GM23338 (cell line): ENCODE data around the gene MRM2. TPM values are rescaled to one million over a fixed set of nuclear protein-coding genes. Genes with fewer than 3 reads are reported as not detected.

Experiments used
- ATAC-seq: fragments of 200-7000 bp; cut with Tn5 transposase; 3 replicates; pipeline ENCODE4 v1.9.1; 2020
- DNase-seq: peaks from one replicate; pipeline ENCODE4 v3.0.0-alpha.2; 2015; ENCODE audit warnings: low spot score
- H2AFZ ChIP-seq: fragments of 200-600 bp; sonication (generic); 2 replicates; pipeline ENCODE4 v1.8.0; 2016; ENCODE audit warnings: antibody characterized with exemption, mild to moderate bottlenecking, moderate library complexity
- H3F3A ChIP-seq: fragments of 200-600 bp; sonication (generic); replicated peaks from 2 replicates; pipeline ENCODE4 v1.8.0; 2017; ENCODE audit warnings: antibody characterized with exemption, mixed run types, low read depth
- H3K27ac ChIP-seq: fragments of 200-600 bp; sonication (generic); 2 replicates; pipeline ENCODE4 v1.6.1; 2016; ENCODE audit warnings: low read depth
- H3K27me3 ChIP-seq: fragments of 200-600 bp; sonication (generic); 2 replicates; pipeline ENCODE4 v1.8.0; 2016; ENCODE audit warnings: mild to moderate bottlenecking, mixed run types, moderate library complexity; ENCODE audit not compliant: insufficient read depth
- H3K36me3 ChIP-seq: fragments of 200-600 bp; sonication (generic); 2 replicates; pipeline ENCODE4 v1.8.0; 2016; ENCODE audit warnings: mild to moderate bottlenecking; ENCODE audit not compliant: insufficient read depth
- H3K4me1 ChIP-seq: fragments of 200-600 bp; sonication (generic); 2 replicates; pipeline ENCODE4 v1.8.0; 2016; ENCODE audit warnings: mild to moderate bottlenecking, moderate library complexity; ENCODE audit not compliant: insufficient read depth
- H3K4me2 ChIP-seq: fragments of 200-600 bp; sonication (generic); 2 replicates; pipeline ENCODE4 v1.7.1; 2017; ENCODE audit warnings: mixed run types
- H3K4me3 ChIP-seq: fragments of 200-600 bp; sonication (generic); 2 replicates; pipeline ENCODE4 v1.6.1; 2016; ENCODE audit warnings: mixed run types
- H3K79me2 ChIP-seq: fragments of 200-600 bp; sonication (generic); replicated peaks from 2 replicates; pipeline ENCODE4 v1.8.0; 2017; ENCODE audit warnings: mild to moderate bottlenecking; ENCODE audit not compliant: insufficient read depth
- H3K9me2 ChIP-seq: fragments of 200-600 bp; sonication (generic); 2 replicates; pipeline ENCODE4 v1.8.0; 2017; ENCODE audit not compliant: insufficient read depth
- H4K20me1 ChIP-seq: fragments of 200-600 bp; sonication (generic); replicated peaks from 2 replicates; pipeline ENCODE4 v1.8.0; 2017; ENCODE audit warnings: mild to moderate bottlenecking; ENCODE audit not compliant: insufficient read depth
- H3K27ac Mint-ChIP-seq: 2 replicates; pipeline ENCODE4 v1.8.0; 2020; ENCODE audit warnings: inconsistent platforms, mild to moderate bottlenecking, moderate library complexity, mixed read lengths
- H3K27me3 Mint-ChIP-seq: 3 replicates; pipeline ENCODE4 v1.8.0; 2022; ENCODE audit warnings: low read depth, mild to moderate bottlenecking, moderate library complexity, mixed read lengths, inconsistent platforms; ENCODE audit not compliant: insufficient read depth, poor library complexity
- H3K36me3 Mint-ChIP-seq: 3 replicates; pipeline ENCODE4 v1.8.0; 2021; ENCODE audit warnings: low read depth, mild to moderate bottlenecking, inconsistent platforms, moderate library complexity, mixed read lengths
- H3K4me1 Mint-ChIP-seq: 3 replicates; pipeline ENCODE4 v1.8.0; 2020; ENCODE audit warnings: mild to moderate bottlenecking, inconsistent platforms, mixed read lengths
- H3K4me3 Mint-ChIP-seq: 3 replicates; pipeline ENCODE4 v1.8.0; 2021; ENCODE audit warnings: moderate library complexity, mild to moderate bottlenecking, inconsistent platforms, mixed read lengths
- H3K9me3 Mint-ChIP-seq: 3 replicates; pipeline ENCODE4 v1.8.0; 2020; ENCODE audit warnings: moderate library complexity, mild to moderate bottlenecking, inconsistent platforms, mixed read lengths
- CREB1 ChIP-seq: fragments of 250-450 bp; sonication (Bioruptor Pico); IDR thresholded peaks from 2 replicates; pipeline ENCODE4 v1.5.0; 2020; ENCODE audit warnings: low read depth, mild to moderate bottlenecking, moderate library complexity
- CTCF ChIP-seq, 2 experiments: fragments of 200-600 bp in 1 of 2; sonication (generic) in 1 of 2; conservative IDR thresholded peaks; 2 replicates each; pipeline versions ENCODE4 v1.5.1 to v1.6.1; 2016 to 2017; ENCODE audit warnings: antibody characterized with exemption in 2 of 2, low read depth in 2 of 2, mild to moderate bottlenecking in 2 of 2, moderate library complexity in 1 of 2
- EZH2 ChIP-seq: fragments of 200-600 bp; sonication (generic); IDR thresholded peaks from one replicate; pipeline ENCODE4 v1.8.0; 2017; ENCODE audit warnings: antibody characterized with exemption, mild to moderate bottlenecking, low read depth; ENCODE audit not compliant: unreplicated experiment
- EZH2phosphoT487 ChIP-seq: fragments of 200-600 bp; sonication (generic); IDR thresholded peaks from one replicate; pipeline ENCODE4 v1.8.1; 2018; ENCODE audit warnings: antibody characterized with exemption; ENCODE audit not compliant: unreplicated experiment
- JUNB ChIP-seq: IDR thresholded peaks from one replicate; pipeline ENCODE4 v1.6.1; 2016; ENCODE audit warnings: antibody characterized with exemption; ENCODE audit not compliant: unreplicated experiment
- NANOG ChIP-seq: IDR thresholded peaks from 2 replicates; pipeline ENCODE4 v1.6.1; 2016; ENCODE audit warnings: antibody characterized with exemption, borderline replicate concordance
- REST ChIP-seq: IDR thresholded peaks from one replicate; pipeline ENCODE4 v1.6.1; 2018; ENCODE audit warnings: antibody characterized with exemption; ENCODE audit not compliant: unreplicated experiment
- STAT1 ChIP-seq: IDR thresholded peaks from one replicate; pipeline ENCODE4 v1.6.1; 2016; ENCODE audit warnings: antibody characterized with exemption; ENCODE audit not compliant: unreplicated experiment
- ZNF114 ChIP-seq: fragments of 250-450 bp; sonication (Bioruptor Pico); IDR thresholded peaks from 2 replicates; pipeline ENCODE4 v1.5.0; 2020; ENCODE audit warnings: mild to moderate bottlenecking, moderate library complexity
- ZNF462 ChIP-seq: fragments of 250-450 bp; sonication (Bioruptor Pico); IDR thresholded peaks from 2 replicates; pipeline ENCODE4 v1.5.0; 2020; ENCODE audit warnings: mild to moderate bottlenecking, moderate library complexity
- polyA plus RNA-seq: library from polyadenylated mRNA; unstranded; fragments of >200 nt; fragmentation: Nextera tagmentation; extraction: Ambion mirVana; gene quantifications from 2 replicates; pipeline ENCODE4 v1.2.1, GENCODE V29; 2016
- total RNA-seq: library from RNA; depleted of rRNA; stranded (reverse); fragments of >200 nt; shearing (Covaris generic); gene quantifications from 2 replicates; pipeline ENCODE4 v1.2.3, GENCODE V29; 2014

The MRM2 gene
- total and polyA plus RNA-seq, 2 experiments from 2014 or later, result 30.0 to 37.8 TPM

- TF ChIP-seq CTCF (conservative IDR thresholded peaks at IDR 0.05; ENCODE audit: low read depth in 2 of 2) (no peak), NANOG (no peak), CREB1 (CRISPR knock-in tag) (no peak), JUNB (no peak)
Measured at GRCh38 chr7:2263176-2263575, 21.2 kb upstream of the MRM2 start (continued).

- Histone ChIP-seq H3F3A (no peaks in the 10 kb centered on the region), H3K4me2 (no peak overlapping the region), H3K9me2 (no peaks in the 10 kb centered on the region), H3K4me3 (no peak overlapping the region), H2AFZ (no peak overlapping the region), H3K79me2 (no peaks in the 10 kb centered on the region), H3K36me3 (no peaks in the 10 kb centered on the region), H3K27ac (no peak overlapping the region), H4K20me1 (no peaks in the 10 kb centered on the region), H3K27me3 (no peaks in the 10 kb centered on the region), H3K4me1 (no peaks in the 10 kb centered on the region)
- peaks cover 25% of the 10 kb centered on the region for H3K36me3 Mint-ChIP-seq
- TF ChIP-seq EZH2phosphoT487 (no peak), STAT1 (no peak), ZNF462 (no peak), REST (no peak), ZNF114 (no peak), CTCF (conservative IDR thresholded peaks at IDR 0.05; ENCODE audit: low read depth in 2 of 2) (no peak), EZH2 (no peak), JUNB (no peak)
- H3K4me1 Mint-ChIP-seq, result no peaks in the 10 kb centered on the region
- H3K27ac Mint-ChIP-seq, result no peak overlapping the region
- DNase-seq, result no peak
- ATAC-seq, result no peak
- H3K27me3 Mint-ChIP-seq, result peaks cover 11% of the 10 kb centered on the region
- H3K4me3 Mint-ChIP-seq, result no peak overlapping the region
- H3K9me3 Mint-ChIP-seq, result no peaks in the 10 kb centered on the region; the same call in 2 of the 3 replicates
Measured at GRCh38 chr7:2261611-2262010, 19.6 kb upstream of the MRM2 start.
